ENCODE measurements around the gene MAMLD1. TPM values are rescaled to one million over a fixed set of nuclear protein-coding genes. Genes with fewer than 3 reads are reported as not detected.

The MAMLD1 gene
- total and polyA plus RNA-seq, 9 of the 15 experiments (the other 6 are each of a cell fraction or from before 2014, with no cell fraction given) = 0.12 to 0.18 TPM; not detected in 7

GRCh38 chrX:150482537-150483206, 119.6 kb downstream of the MAMLD1 start (continued):
- TF ChIP-seq ATF2 (CRISPR knock-in tag; IDR thresholded peaks at IDR 0.05) (no peak), HNRNPK (IDR thresholded peaks at IDR 0.05; ENCODE audit: low read depth, low read length, poor library complexity, severe bottlenecking) (no peak), DDX20 (tag; IDR thresholded peaks at IDR 0.05; ENCODE audit: low read depth) (no peak), HMG20B (CRISPR knock-in tag; IDR thresholded peaks at IDR 0.05) (no peak), RBFOX2 (IDR thresholded peaks at IDR 0.05; ENCODE audit: low read depth, low read length) (no peak), SNRNP70 (optimal IDR thresholded peaks at IDR 0.05; ENCODE audit: low read depth, low read length) (no peak), XRCC4 (IDR thresholded peaks at IDR 0.05; ENCODE audit: extremely low read depth, insufficient read depth, insufficient read length) (no peak), SRSF7 (optimal IDR thresholded peaks at IDR 0.05; ENCODE audit: low read depth, low read length) (no peak), BACH1 (tag; IDR thresholded peaks at IDR 0.05) (no peak), HMG20A (CRISPR knock-in tag; conservative IDR thresholded peaks at IDR 0.05) (no peak), FUS (optimal IDR thresholded peaks at IDR 0.05; ENCODE audit: low read depth, low read length) (no peak), ARID1B (IDR thresholded peaks at IDR 0.05) (peak; percentile 21; the same call in 1 of the 2 replicates), PYGO2 (tag; IDR thresholded peaks at IDR 0.05) (no peak), TOE1 (IDR thresholded peaks at IDR 0.05; ENCODE audit: borderline replicate concordance) (no peak), TOE1 (CRISPR knock-in tag; IDR thresholded peaks at IDR 0.05; ENCODE audit: borderline replicate concordance, low read depth) (no peak), ZNF551 (CRISPR knock-in tag; IDR thresholded peaks at IDR 0.05) (no peak), PCBP1 (IDR thresholded peaks at IDR 0.05; ENCODE audit: low read depth, low read length, poor library complexity, severe bottlenecking) (no peak), DPF2 (IDR thresholded peaks at IDR 0.05) (0 out of 2 replicates have a peak, but pooled peaks have one; percentile 49), SMAD4 (CRISPR knock-in tag; conservative IDR thresholded peaks at IDR 0.05) (no peak), NFIX (CRISPR knock-in tag; IDR thresholded peaks at IDR 0.05; ENCODE audit: low read depth) (no peak), FOSL1 (tag; conservative IDR thresholded peaks at IDR 0.05) (peak; percentile 85), ZNF76 (CRISPR knock-in tag; IDR thresholded peaks at IDR 0.05; ENCODE audit: borderline replicate concordance) (no peak), ZNF507 (tag; conservative IDR thresholded peaks at IDR 0.05) (no peak)
- TF ChIP-seq, protein P1, sequence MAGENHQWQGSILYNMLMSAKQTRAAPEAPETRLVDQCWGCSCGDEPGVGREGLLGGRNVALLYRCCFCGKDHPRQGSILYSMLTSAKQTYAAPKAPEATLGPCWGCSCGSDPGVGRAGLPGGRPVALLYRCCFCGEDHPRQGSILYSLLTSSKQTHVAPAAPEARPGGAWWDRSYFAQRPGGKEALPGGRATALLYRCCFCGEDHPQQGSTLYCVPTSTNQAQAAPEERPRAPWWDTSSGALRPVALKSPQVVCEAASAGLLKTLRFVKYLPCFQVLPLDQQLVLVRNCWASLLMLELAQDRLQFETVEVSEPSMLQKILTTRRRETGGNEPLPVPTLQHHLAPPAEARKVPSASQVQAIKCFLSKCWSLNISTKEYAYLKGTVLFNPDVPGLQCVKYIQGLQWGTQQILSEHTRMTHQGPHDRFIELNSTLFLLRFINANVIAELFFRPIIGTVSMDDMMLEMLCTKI (IDR thresholded peaks at IDR 0.05; ENCODE audit: partially characterized antibody) = no peak
- TF ChIP-seq, protein P2, sequence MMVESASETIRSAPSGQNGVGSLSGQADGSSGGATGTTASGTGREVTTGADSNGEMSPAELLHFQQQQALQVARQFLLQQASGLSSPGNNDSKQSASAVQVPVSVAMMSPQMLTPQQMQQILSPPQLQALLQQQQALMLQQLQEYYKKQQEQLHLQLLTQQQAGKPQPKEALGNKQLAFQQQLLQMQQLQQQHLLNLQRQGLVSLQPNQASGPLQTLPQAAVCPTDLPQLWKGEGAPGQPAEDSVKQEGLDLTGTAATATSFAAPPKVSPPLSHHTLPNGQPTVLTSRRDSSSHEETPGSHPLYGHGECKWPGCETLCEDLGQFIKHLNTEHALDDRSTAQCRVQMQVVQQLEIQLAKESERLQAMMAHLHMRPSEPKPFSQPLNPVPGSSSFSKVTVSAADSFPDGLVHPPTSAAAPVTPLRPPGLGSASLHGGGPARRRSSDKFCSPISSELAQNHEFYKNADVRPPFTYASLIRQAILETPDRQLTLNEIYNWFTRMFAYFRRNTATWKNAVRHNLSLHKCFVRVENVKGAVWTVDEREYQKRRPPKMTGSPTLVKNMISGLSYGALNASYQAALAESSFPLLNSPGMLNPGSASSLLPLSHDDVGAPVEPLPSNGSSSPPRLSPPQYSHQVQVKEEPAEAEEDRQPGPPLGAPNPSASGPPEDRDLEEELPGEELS (CRISPR knock-in tag; IDR thresholded peaks at IDR 0.05; ENCODE audit: borderline replicate concordance) = no peak

Measured in K562 (cell line).